Panc1 (cell line): ENCODE measurements around the gene ABLIM2. TPM values are rescaled to one million over a fixed set of nuclear protein-coding genes. Genes with fewer than 3 reads are reported as not detected.

ENCODE experiments used
- ATAC-seq: fragments of 200-7000 bp; cut with Tn5 transposase; 2 replicates; pipeline ENCODE4 v1.9.1; 2020; ENCODE audit warnings: mild to moderate bottlenecking, moderate library complexity
- BruUV-seq: library from RNA; stranded (reverse); fragments of 400-500 nt; replicated peaks from 2 replicates; lab custom pipeline; 2021; lab: Mats Ljungman, UMichigan
- CTCF ChIA-PET: fragments of 300-600 bp; sonication (Branson Sonifier 250); formaldehyde crosslinking; loops from one replicate; lab custom pipeline; 2022; ENCODE audit warnings: antibody characterized with exemption; lab: Charles Lee
- POLR2A ChIA-PET: fragments of 300-600 bp; sonication (Branson Sonifier 250); formaldehyde crosslinking; loops from one replicate; lab custom pipeline; 2022; ENCODE audit warnings: antibody characterized with exemption; lab: Charles Lee
- DNase-seq: peaks from one replicate; pipeline ENCODE4 v3.0.0-alpha.2; 2010; ENCODE audit warnings: low read depth, low spot score
- H3K27ac ChIP-seq: 2 replicates; pipeline ENCODE4 v1.5.1; 2011; ENCODE audit warnings: mild to moderate bottlenecking, low read length, inconsistent platforms
- H3K27me3 ChIP-seq: fragments of 200-500 bp; sonication (Bioruptor generic); 2 replicates; pipeline ENCODE4 v1.6.0; 2014; ENCODE audit warnings: low read length, inconsistent platforms; ENCODE audit not compliant: control insufficient read depth, insufficient read depth
- H3K36me3 ChIP-seq: fragments of 200-500 bp; sonication (Bioruptor generic); 2 replicates; pipeline ENCODE4 v1.5.1; 2014; ENCODE audit warnings: inconsistent platforms, mild to moderate bottlenecking, low read length, moderate library complexity; ENCODE audit not compliant: control insufficient read depth, insufficient read depth
- H3K4me1 ChIP-seq: 2 replicates; pipeline ENCODE4 v1.5.1; 2011; ENCODE audit warnings: inconsistent platforms, mild to moderate bottlenecking, low read length, moderate library complexity; ENCODE audit not compliant: control insufficient read depth, insufficient read depth
- H3K4me3 ChIP-seq, 2 experiments: 2 replicates each; pipeline ENCODE4 v1.5.1; 2011 to 2012; ENCODE audit warnings: low read depth in 2 of 2, low read length in 2 of 2, mild to moderate bottlenecking in 2 of 2, inconsistent platforms in 1 of 2, moderate library complexity in 1 of 2
- H3K9me3 ChIP-seq: fragments of 200-500 bp; sonication (Bioruptor generic); 2 replicates; pipeline ENCODE4 v1.5.1; 2014; ENCODE audit warnings: low read depth, mild to moderate bottlenecking, inconsistent platforms, low read length, moderate library complexity; ENCODE audit not compliant: control insufficient read depth, insufficient read depth
- CTCF ChIP-seq: fragments of 450-650 bp; IDR thresholded peaks from 2 replicates; pipeline ENCODE4 v1.5.1; 2017; ENCODE audit warnings: mild to moderate bottlenecking
- POLR2AphosphoS5 ChIP-seq: IDR thresholded peaks from 2 replicates; pipeline ENCODE4 v1.6.1; 2012; ENCODE audit warnings: mild to moderate bottlenecking, low read depth, low read length, moderate library complexity
- REST ChIP-seq, 2 experiments: IDR thresholded peaks; 2 replicates each; pipeline ENCODE4 v1.6.1; 2011 to 2012; ENCODE audit warnings: low read depth in 2 of 2, control low read depth in 1 of 2, low read length in 1 of 2, mild to moderate bottlenecking in 1 of 2, moderate library complexity in 1 of 2; ENCODE audit not compliant: insufficient read depth in 1 of 2
- SIN3A ChIP-seq: IDR thresholded peaks from 2 replicates; pipeline ENCODE4 v1.6.1; 2012; ENCODE audit warnings: low read depth, mild to moderate bottlenecking, low read length, moderate library complexity, borderline replicate concordance; ENCODE audit not compliant: insufficient read depth
- TCF7L2 ChIP-seq: IDR thresholded peaks from 2 replicates; pipeline ENCODE4 v1.6.1; 2011; ENCODE audit warnings: mild to moderate bottlenecking, low read depth, low read length, inconsistent platforms
- in situ Hi-C: cut with HindIII; loops from 2 replicates; pipeline ENCODE4 v1.10.0; 2016; ENCODE audit warnings: low sequenced_read_pairs, low pct_unique_long_range_greater_than_20kb
- intact Hi-C: fragments of 100-400 bp; cut with micrococcal nuclease; formaldehyde crosslinking; loops from one replicate; pipeline ENCODE4 v1.10.0; 2022; ENCODE audit not compliant: unreplicated experiment
- total RNA-seq: library from RNA; stranded (reverse); gene quantifications from one replicate; pipeline ENCODE4 v1.2.1, GENCODE V29; 2021; ENCODE audit not compliant: unreplicated experiment

ABLIM2 gene
- total RNA-seq, 1 experiment from 2014 or later: 0.64 TPM

- Histone ChIP-seq H3K4me3 (no peak overlapping the region), H3K9me3 (no peaks in the 10 kb centered on the region), H3K27ac (no peak overlapping the region), H3K27me3 (no peaks in the 10 kb centered on the region), H3K36me3 (no peaks in the 10 kb centered on the region), H3K4me1 (no peaks in the 10 kb centered on the region)
- POLR2A ChIA-PET: no interaction called here
- BruUV-seq: no TSS peak
- DNase-seq (no peak), ATAC-seq (no peak)
- CTCF ChIA-PET: interaction anchor here (0.9 to 1.6 kb wide), 2 partner anchors 8 to 91 kb away, joined by 3 to 6 read pairs; no protein-coding TSS in a partner anchor
- intact Hi-C loops: loop anchor here (10.0 kb wide), 1 partner anchor 229 kb away; no protein-coding TSS in a partner anchor
- in situ Hi-C loops: no loop called here
- TF ChIP-seq TCF7L2: no peak
- no peak for TF ChIP-seq SIN3A
These were observed 17.1 kb upstream of the ABLIM2 start for GRCh38 chr4:8175686-8176085.

- DNase-seq (no peak), ATAC-seq (no peak)
- H3K4me3 ChIP-seq: no peak overlapping the region
- no peaks in the 10 kb centered on the region for H3K4me1 ChIP-seq
- no peak overlapping the region for H3K27ac ChIP-seq
- CTCF ChIA-PET: no interaction called here
- in situ Hi-C loops (no loop called here), intact Hi-C loops (loop anchor here (10.0 kb wide), 1 partner anchor 230 kb away; no protein-coding TSS in a partner anchor)
- no peaks in the 10 kb centered on the region for H3K27me3 ChIP-seq
- POLR2A ChIA-PET: no interaction called here
- TF ChIP-seq SIN3A: no peak
- TF ChIP-seq POLR2AphosphoS5: no peak
- TF ChIP-seq CTCF: no peak
- TF ChIP-seq TCF7L2: no peak
- no peaks in the 10 kb centered on the region for H3K36me3 ChIP-seq
- no TSS peak for BruUV-seq
- H3K9me3 ChIP-seq: no peaks in the 10 kb centered on the region
These were observed 16.4 kb upstream of the ABLIM2 start for GRCh38 chr4:8174970-8175369.

- no peak overlapping the region for H3K27ac ChIP-seq
- DNase-seq (no peak), ATAC-seq (no peak)
- ChIA-PET CTCF (no interaction called here), POLR2A (interaction anchor here (0.6 kb wide), 1 partner anchor 87 kb away, joined by 4 read pairs; no protein-coding TSS in a partner anchor)
- BruUV-seq: no TSS peak
- intact Hi-C loops (loop anchor here (10.0 kb wide), 1 partner anchor 231 kb away; no protein-coding TSS in a partner anchor), in situ Hi-C loops (no loop called here)
- H3K36me3 ChIP-seq: no peaks in the 10 kb centered on the region
- H3K4me1 ChIP-seq: no peaks in the 10 kb centered on the region
- TF ChIP-seq CTCF (no peak), REST (IDR thresholded peaks at IDR 0.05; ENCODE audit: insufficient read depth in 1 of 2, low read depth in 2 of 2, low read length in 1 of 2) (no peak), POLR2AphosphoS5 (no peak)
- no peaks in the 10 kb centered on the region for H3K27me3 ChIP-seq
- H3K4me3 ChIP-seq: no peak overlapping the region
- H3K9me3 ChIP-seq: no peaks in the 10 kb centered on the region
These were observed 15.1 kb upstream of the ABLIM2 start for GRCh38 chr4:8173492-8174242.
